ENCODE results near the gene HK1. TPM values are rescaled to one million over a fixed set of nuclear protein-coding genes. Genes with fewer than 3 reads are reported as not detected.
A peak's percentile ranks its signal among the peaks of the same experiment; 100 is the strongest.
"Not testable (repeated sequence)": the region's sequence is repeated elsewhere in the genome, so short reads cannot be mapped to it uniquely, and the experiment has no call there.

HK1 gene
- total RNA-seq, 1 experiment from 2014 or later, result 98.8 TPM

DNA sequence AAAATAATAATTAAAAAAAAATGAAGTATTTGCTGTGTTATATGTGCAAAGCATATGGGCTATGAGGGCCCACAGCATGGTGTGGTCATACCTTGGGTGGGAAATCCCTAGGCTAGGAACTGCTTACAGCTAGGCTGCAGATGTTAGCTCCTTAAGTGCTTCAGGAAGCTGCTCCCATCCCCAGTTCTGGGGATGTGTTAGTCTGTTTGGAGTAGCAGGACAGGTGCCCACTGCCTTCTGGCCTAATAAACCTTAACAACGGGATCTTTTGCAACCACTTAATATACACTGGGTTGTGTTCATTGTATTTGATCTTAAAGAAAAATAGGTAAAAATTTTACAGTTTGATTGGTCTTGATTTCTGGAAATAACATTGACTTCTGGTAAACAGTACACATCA, 46.3 kb downstream of the HK1 start:
- H3K4me1 Mint-ChIP-seq, result peaks cover 63 to 72% of the 10 kb centered on the region in 2 experiments
- no peaks in the 10 kb centered on the region for H4K20me1 ChIP-seq (ENCODE audit: control insufficient read depth, insufficient read depth, insufficient read length)

GRCh38 chr10:69325637-69326523, 47.6 kb downstream of the HK1 start:
- Mint-ChIP-seq H3K4me3 (peak overlapping the region; percentile 34 to 60), H3K4me1 (peaks cover 68 to 73% of the 10 kb centered on the region in 2 experiments), H3K27ac (peak overlapping the region; percentile 93 to 99 (median 94))
- H3K27me3 Mint-ChIP-seq (ENCODE audit: low read depth); H4K8ac ChIP-seq (replicated peaks; ENCODE audit: insufficient read length, low read depth, low read length); H3K23ac ChIP-seq (ENCODE audit: insufficient read length, low read depth, low read length); H2AK5ac ChIP-seq (ENCODE audit: insufficient read length, low read length); H3K56ac ChIP-seq (ENCODE audit: insufficient read length, low read depth, low read length); H3K4ac ChIP-seq (ENCODE audit: low read depth, low read length); H3K9me3 ChIP-seq (ENCODE audit: control insufficient read depth, low read depth, low read length); H2BK120ac ChIP-seq (ENCODE audit: low read depth, low read length, poor library complexity, severe bottlenecking); H3K36me3 Mint-ChIP-seq (ENCODE audit: insufficient read depth in 1 of 3, low read depth in 3 of 3); H3K23me2 ChIP-seq (ENCODE audit: insufficient read length, low read depth, low read length, poor library complexity, severe bottlenecking); H2BK20ac ChIP-seq (ENCODE audit: low read depth, low read length, poor library complexity, severe bottlenecking); H3K18ac ChIP-seq (ENCODE audit: insufficient read length, low read depth, low read length); H4K91ac ChIP-seq (ENCODE audit: insufficient read length, low read depth, low read length); H2BK5ac ChIP-seq (ENCODE audit: insufficient read length, low read length); H2BK15ac ChIP-seq (ENCODE audit: low read depth, low read length); H3T11ph ChIP-seq (ENCODE audit: low read length); H3K9me3 Mint-ChIP-seq; H2BK12ac ChIP-seq (ENCODE audit: insufficient read length, low read depth, low read length); H4K20me1 ChIP-seq (ENCODE audit: control insufficient read depth, insufficient read depth, insufficient read length); H3K14ac ChIP-seq (ENCODE audit: insufficient read depth, low read length); H3K79me1 ChIP-seq (ENCODE audit: insufficient read depth, low read depth, low read length, poor library complexity, severe bottlenecking); H3K27me3 ChIP-seq (ENCODE audit: insufficient read depth, low read length); H2AFZ ChIP-seq (ENCODE audit: low read length); H4K5ac ChIP-seq (ENCODE audit: insufficient read length, low read depth, low read length): not testable (repeated sequence)
- WGBS (ENCODE audit: extremely low coverage, insufficient read length, low lambda C conversion rate), result no CpG with 5 or more reads among the region's 24 CpGs
- Histone ChIP-seq H3K27ac (ENCODE audit: insufficient read length, low read depth, low read length) (peak overlapping the region; percentile 58), H3K9ac (ENCODE audit: extremely low read depth, insufficient read length, low read length) (peak overlapping the region; percentile 30), H3K79me2 (ENCODE audit: insufficient read depth, low read length) (peaks cover 52% of the 10 kb centered on the region), H3K4me1 (ENCODE audit: insufficient read depth, low read length) (peaks cover 43% of the 10 kb centered on the region), H3K4me2 (ENCODE audit: insufficient read depth, insufficient read length, low read length) (peak overlapping the region; percentile 22)
- DNase-seq, result peak; percentile 64

More for the DNA sequence above, 46.3 kb downstream of the HK1 start:
- H3K36me3 Mint-ChIP-seq (ENCODE audit: insufficient read depth in 1 of 3, low read depth in 3 of 3), result peaks cover 0 to 5% (median 4%) of the 10 kb centered on the region in 3 experiments; a peak in 4 of 7 replicates
- no peaks in the 10 kb centered on the region for H3K27me3 Mint-ChIP-seq (ENCODE audit: low read depth)
- no peak overlapping the region for H3T11ph ChIP-seq (ENCODE audit: low read length)
- H3K4me3 Mint-ChIP-seq, result no peak overlapping the region
- peaks cover 45% of the 10 kb centered on the region for H3K4me1 ChIP-seq (ENCODE audit: insufficient read depth, low read length)
- no peak overlapping the region for H2BK5ac ChIP-seq (ENCODE audit: insufficient read length, low read length)
- no peak overlapping the region for H3K4ac ChIP-seq (ENCODE audit: low read depth, low read length)
- no peak overlapping the region for H4K8ac ChIP-seq (replicated peaks; ENCODE audit: insufficient read length, low read depth, low read length)
- H3K79me2 ChIP-seq (ENCODE audit: insufficient read depth, low read length), result peaks cover 60% of the 10 kb centered on the region
- H4K5ac ChIP-seq (ENCODE audit: insufficient read length, low read depth, low read length), result no peak overlapping the region
- H3K56ac ChIP-seq (ENCODE audit: insufficient read length, low read depth, low read length), result no peak overlapping the region
- H2BK120ac ChIP-seq (ENCODE audit: low read depth, low read length, poor library complexity, severe bottlenecking), result no peak overlapping the region
- H2BK12ac ChIP-seq (ENCODE audit: insufficient read length, low read depth, low read length), result no peak overlapping the region
- no peak overlapping the region for H2AFZ ChIP-seq (ENCODE audit: low read length)
- no peak for TF ChIP-seq CTCF (conservative IDR thresholded peaks at IDR 0.05)
- H3K9me3 ChIP-seq (ENCODE audit: control insufficient read depth, low read depth, low read length), result no peaks in the 10 kb centered on the region
- H3K27me3 ChIP-seq (ENCODE audit: insufficient read depth, low read length), result no peaks in the 10 kb centered on the region; the same call in 1 of the 2 replicates
- H3K9ac ChIP-seq (ENCODE audit: extremely low read depth, insufficient read length, low read length), result no peak overlapping the region
- H3K14ac ChIP-seq (ENCODE audit: insufficient read depth, low read length), result no peak overlapping the region
- no peak overlapping the region for H3K18ac ChIP-seq (ENCODE audit: insufficient read length, low read depth, low read length)
- H3K79me1 ChIP-seq (ENCODE audit: insufficient read depth, low read depth, low read length, poor library complexity, severe bottlenecking), result peaks cover 6% of the 10 kb centered on the region
- H3K23ac ChIP-seq (ENCODE audit: insufficient read length, low read depth, low read length), result no peak overlapping the region
- no peak for DNase-seq
- WGBS (ENCODE audit: extremely low coverage, insufficient read length, low lambda C conversion rate), result no CpG with 5 or more reads among the region's 1 CpG
- H3K4me2 ChIP-seq (ENCODE audit: insufficient read depth, insufficient read length, low read length), result no peak overlapping the region
- no peak overlapping the region for H2AK5ac ChIP-seq (ENCODE audit: insufficient read length, low read length)
- H2BK15ac ChIP-seq (ENCODE audit: low read depth, low read length), result no peak overlapping the region
- peaks cover 3% of the 10 kb centered on the region for H3K23me2 ChIP-seq (ENCODE audit: insufficient read length, low read depth, low read length, poor library complexity, severe bottlenecking)
- no peak overlapping the region for H4K91ac ChIP-seq (ENCODE audit: insufficient read length, low read depth, low read length)
- no peaks in the 10 kb centered on the region; a peak in 1 of 5 replicates for H3K9me3 Mint-ChIP-seq
- peak overlapping the region; percentile 27 for H2BK20ac ChIP-seq (ENCODE audit: low read depth, low read length, poor library complexity, severe bottlenecking)
- peak overlapping the region in 1 of 3 experiments; percentile 59; a peak in 2 of 7 replicates for H3K27ac Mint-ChIP-seq
- H3K27ac ChIP-seq (ENCODE audit: insufficient read length, low read depth, low read length), result no peak overlapping the region

All from H9 (cell line).